MM.1S (cell line): ENCODE results near the gene GRB7.

Source experiments
- EZH2 ChIP-seq: fragments of 300-600 bp; sonication (generic); optimal IDR thresholded peaks from 2 replicates; pipeline ENCODE3; 2017; ENCODE audit warnings: low read depth, mild to moderate bottlenecking, antibody characterized with exemption, low read length, mixed read lengths
- TF ChIP-seq, protein P1 (sequence below): fragments of 300-600 bp; sonication (generic); IDR thresholded peaks from 2 replicates; pipeline ENCODE4 v1.5.1; 2016; ENCODE audit warnings: antibody characterized with exemption, low read length, mixed read lengths

DNA sequence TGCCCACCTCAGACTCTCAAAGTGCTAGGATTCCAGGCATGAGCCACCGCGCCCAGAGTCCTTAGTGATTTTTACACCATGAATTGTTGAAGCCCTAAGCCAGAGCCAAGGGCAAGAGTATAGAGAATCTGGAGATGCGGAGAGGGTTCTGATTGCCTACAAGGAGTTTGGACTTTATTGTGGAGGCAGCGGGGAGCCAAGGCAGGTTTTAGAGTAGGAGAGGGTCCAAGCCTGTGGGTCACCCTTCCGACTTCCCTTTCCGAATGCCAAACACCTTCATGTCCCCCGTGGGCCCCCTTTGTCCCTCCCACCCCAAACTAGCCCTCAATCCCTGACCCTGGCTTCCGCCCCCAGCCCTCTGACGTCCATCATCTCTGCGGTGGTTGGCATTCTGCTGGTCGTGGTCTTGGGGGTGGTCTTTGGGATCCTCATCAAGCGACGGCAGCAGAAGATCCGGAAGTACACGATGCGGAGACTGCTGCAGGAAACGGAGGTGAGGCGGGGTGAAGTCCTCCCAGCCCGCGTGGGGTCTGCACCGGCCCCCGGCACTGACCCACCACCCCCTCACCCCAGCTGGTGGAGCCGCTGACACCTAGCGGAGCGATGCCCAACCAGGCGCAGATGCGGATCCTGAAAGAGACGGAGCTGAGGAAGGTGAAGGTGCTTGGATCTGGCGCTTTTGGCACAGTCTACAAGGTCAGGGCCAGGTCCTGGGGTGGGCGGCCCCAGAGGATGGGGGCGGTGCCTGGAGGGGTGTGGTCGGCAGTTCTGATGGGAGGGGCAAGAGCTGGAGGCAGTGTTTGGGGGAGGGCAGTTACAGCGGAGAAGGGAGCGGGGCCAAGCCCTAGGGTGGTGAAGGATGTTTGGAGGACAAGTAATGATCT is 14.5 kb upstream of the GRB7 start:
- TF ChIP-seq, protein P1, sequence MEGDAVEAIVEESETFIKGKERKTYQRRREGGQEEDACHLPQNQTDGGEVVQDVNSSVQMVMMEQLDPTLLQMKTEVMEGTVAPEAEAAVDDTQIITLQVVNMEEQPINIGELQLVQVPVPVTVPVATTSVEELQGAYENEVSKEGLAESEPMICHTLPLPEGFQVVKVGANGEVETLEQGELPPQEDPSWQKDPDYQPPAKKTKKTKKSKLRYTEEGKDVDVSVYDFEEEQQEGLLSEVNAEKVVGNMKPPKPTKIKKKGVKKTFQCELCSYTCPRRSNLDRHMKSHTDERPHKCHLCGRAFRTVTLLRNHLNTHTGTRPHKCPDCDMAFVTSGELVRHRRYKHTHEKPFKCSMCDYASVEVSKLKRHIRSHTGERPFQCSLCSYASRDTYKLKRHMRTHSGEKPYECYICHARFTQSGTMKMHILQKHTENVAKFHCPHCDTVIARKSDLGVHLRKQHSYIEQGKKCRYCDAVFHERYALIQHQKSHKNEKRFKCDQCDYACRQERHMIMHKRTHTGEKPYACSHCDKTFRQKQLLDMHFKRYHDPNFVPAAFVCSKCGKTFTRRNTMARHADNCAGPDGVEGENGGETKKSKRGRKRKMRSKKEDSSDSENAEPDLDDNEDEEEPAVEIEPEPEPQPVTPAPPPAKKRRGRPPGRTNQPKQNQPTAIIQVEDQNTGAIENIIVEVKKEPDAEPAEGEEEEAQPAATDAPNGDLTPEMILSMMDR: no peak
- no peak for TF ChIP-seq EZH2
